Suppressor macrophage treated with lipopolysaccharide for 1 hour (primary cell): ENCODE data around the gene CACNA1F.

Experiments
- DNase-seq, 3 donors: peaks; one replicate each; pipeline ENCODE4 v3.0.0-alpha.2; 2020 to 2022

Gene CACNA1F

GRCh38 chrX:49172280-49172780 is 60.8 kb downstream of the CACNA1F start:
- DNase-seq = peak; percentile 87 to 91 (median 88)

GRCh38 chrX:49171752-49172279 is 61.3 kb downstream of the CACNA1F start, which contains the start of gene PLP2:
Gene PLP2, plus strand, starts transcription at chrX:49171898. Its CDS starts 103 bp downstream, at chrX:49172001.
- DNase-seq = peak; percentile 54 to 71 (median 58)

- no peak for DNase-seq
Observed at GRCh38 chrX:49167740-49168108, 65.4 kb downstream of the CACNA1F start.

GRCh38 chrX:49166914-49167739 is 66.0 kb downstream of the CACNA1F start:
- peak; percentile 48 to 62 (median 57) for DNase-seq

- DNase-seq = peak; percentile 40 to 48 (median 43)
Observed at GRCh38 chrX:49165901-49166881, 66.9 kb downstream of the CACNA1F start.

GRCh38 chrX:49164589-49165360 is 68.4 kb downstream of the CACNA1F start:
- DNase-seq = no peak

GRCh38 chrX:49163555-49164419 is 69.4 kb downstream of the CACNA1F start:
- DNase-seq = peak; percentile 87 to 92 (median 87)

- no peak for DNase-seq
Observed at GRCh38 chrX:49162620-49163019, 70.5 kb downstream of the CACNA1F start, which contains the start of gene MAGIX. Gene MAGIX, plus strand, starts transcription at chrX:49162758. Its CDS starts 132 bp downstream, at chrX:49162890.

GRCh38 chrX:49161632-49162031 is 71.5 kb downstream of the CACNA1F start:
- DNase-seq = no peak

- no peak for DNase-seq
Observed at GRCh38 chrX:49160908-49161307, 72.2 kb downstream of the CACNA1F start.

GRCh38 chrX:49157194-49157593 is 75.9 kb downstream of the CACNA1F start:
- no peak for DNase-seq

GRCh38 chrX:49155900-49156837 is 77.0 kb downstream of the CACNA1F start:
- DNase-seq = peak; percentile 83 to 93 (median 88)

GRCh38 chrX:49155243-49155899 is 77.8 kb downstream of the CACNA1F start:
- DNase-seq = peak; percentile 29 to 56 (median 33)
